HEK293 (cell line): ENCODE measurements around the gene C1QTNF12.

ENCODE experiments used
- CTCF ChIA-PET: fragments of 350-600 bp; formaldehyde crosslinking; extraction: SDS; loops from one replicate; lab custom pipeline; 2021; ENCODE audit warnings: antibody characterized with exemption; lab: Yijun Ruan, JAX
- POLR2A ChIA-PET: fragments of 300-600 bp; formaldehyde crosslinking; extraction: SDS; loops from one replicate; lab custom pipeline; 2020; ENCODE audit warnings: antibody characterized with exemption, inconsistent platforms; lab: Yijun Ruan, JAX
- H3K27ac ChIP-seq: fragments of 200-500 bp; sonication (Bioruptor generic); 2 replicates; pipeline ENCODE4 v1.5.1; 2014; ENCODE audit warnings: low read depth, low read length, control low read depth, inconsistent platforms; ENCODE audit errors: extremely low read depth
- H3K36me3 ChIP-seq, 2 experiments: fragments of 200-500 bp in 1 of 2; sonication (Bioruptor generic) in 1 of 2; 1 replicate in 1 of 2; 2 replicates in 1 of 2; pipeline ENCODE4 v1.5.1; 2014 to 2017; ENCODE audit warnings: inconsistent platforms in 2 of 2, low read length in 2 of 2; ENCODE audit not compliant: control insufficient read depth in 2 of 2, insufficient read depth in 1 of 2
- H3K4me1 ChIP-seq: fragments of 200-500 bp; sonication (Bioruptor generic); 2 replicates; pipeline ENCODE4 v1.5.1; 2014; ENCODE audit warnings: mild to moderate bottlenecking, low read length, inconsistent platforms; ENCODE audit not compliant: control insufficient read depth, insufficient read depth
- H3K4me3 ChIP-seq: 2 replicates; pipeline ENCODE4 v1.5.1; 2011; ENCODE audit warnings: low read depth, mild to moderate bottlenecking, control low read depth, low read length, moderate library complexity
- H3K9me3 ChIP-seq: fragments of 200-500 bp; sonication (Bioruptor generic); 2 replicates; pipeline ENCODE4 v1.5.1; 2014; ENCODE audit warnings: low read depth, low read length, inconsistent platforms; ENCODE audit not compliant: control insufficient read depth, insufficient read depth
- EGR2 ChIP-seq: fragments of 450-650 bp; formaldehyde crosslinking; IDR thresholded peaks from 2 replicates; pipeline ENCODE4 v1.5.1; 2016; ENCODE audit warnings: low read depth, missing biosample characterization, missing genetic modification characterization
- HIC1 ChIP-seq: fragments of 450-650 bp; formaldehyde crosslinking; IDR thresholded peaks from 2 replicates; pipeline ENCODE4 v1.5.1; 2016; ENCODE audit warnings: missing biosample characterization, missing genetic modification characterization
- HOXA7 ChIP-seq: sonication (generic); formaldehyde crosslinking; IDR thresholded peaks from 2 replicates; pipeline ENCODE4 v1.8.1; 2022; ENCODE audit warnings: missing genetic modification reagents, borderline replicate concordance
- HOXD13 ChIP-seq: sonication (generic); formaldehyde crosslinking; IDR thresholded peaks from 2 replicates; pipeline ENCODE4 v1.8.0; 2022; ENCODE audit warnings: missing genetic modification reagents, borderline replicate concordance
- KLF7 ChIP-seq: fragments of 450-650 bp; formaldehyde crosslinking; IDR thresholded peaks from 2 replicates; pipeline ENCODE4 v1.5.1; 2016; ENCODE audit warnings: missing biosample characterization, missing genetic modification characterization, borderline replicate concordance
- PRDM10 ChIP-seq: fragments of 450-650 bp; formaldehyde crosslinking; IDR thresholded peaks from 2 replicates; pipeline ENCODE4 v1.5.1; 2016; ENCODE audit warnings: missing biosample characterization, missing genetic modification characterization
- ZFHX2 ChIP-seq: fragments of 450-650 bp; formaldehyde crosslinking; conservative IDR thresholded peaks from 2 replicates; pipeline ENCODE4 v1.5.1; 2016; ENCODE audit warnings: missing biosample characterization, missing genetic modification characterization
- ZFP69B ChIP-seq: fragments of 450-650 bp; formaldehyde crosslinking; IDR thresholded peaks from 2 replicates; pipeline ENCODE4 v1.5.1; 2016; ENCODE audit warnings: missing biosample characterization, missing genetic modification characterization
- ZNF24 ChIP-seq: fragments of 450-650 bp; formaldehyde crosslinking; IDR thresholded peaks from 2 replicates; pipeline ENCODE4 v1.5.1; 2016; ENCODE audit warnings: missing biosample characterization, missing genetic modification characterization
- ZNF266 ChIP-seq: fragments of 450-650 bp; formaldehyde crosslinking; IDR thresholded peaks from 2 replicates; pipeline ENCODE4 v1.5.1; 2016; ENCODE audit warnings: missing biosample characterization, missing genetic modification characterization, low read depth
- ZNF366 ChIP-seq: fragments of 450-650 bp; formaldehyde crosslinking; conservative IDR thresholded peaks from 2 replicates; pipeline ENCODE4 v1.5.1; 2016; ENCODE audit warnings: missing biosample characterization, missing genetic modification characterization
- ZNF449 ChIP-seq: fragments of 450-650 bp; formaldehyde crosslinking; IDR thresholded peaks from 2 replicates; pipeline ENCODE4 v1.5.1; 2017; ENCODE audit warnings: missing biosample characterization, mild to moderate bottlenecking, missing genetic modification characterization, moderate library complexity
- ZNF488 ChIP-seq: fragments of 450-650 bp; formaldehyde crosslinking; IDR thresholded peaks from 2 replicates; pipeline ENCODE4 v1.5.1; 2016; ENCODE audit warnings: missing biosample characterization, missing genetic modification characterization
- ZNF518A ChIP-seq: fragments of 450-650 bp; formaldehyde crosslinking; conservative IDR thresholded peaks from 2 replicates; pipeline ENCODE4 v1.5.1; 2016; ENCODE audit warnings: low read depth, missing biosample characterization, missing genetic modification characterization
- ZNF558 ChIP-seq: fragments of 450-650 bp; formaldehyde crosslinking; IDR thresholded peaks from 2 replicates; pipeline ENCODE4 v1.5.1; 2016; ENCODE audit warnings: missing biosample characterization, missing genetic modification characterization
- ZNF626 ChIP-seq: fragments of 450-650 bp; sonication (Bioruptor Pico); formaldehyde crosslinking; IDR thresholded peaks from 2 replicates; pipeline ENCODE4 v1.5.1; 2018; ENCODE audit warnings: missing biosample characterization, missing genetic modification characterization, inconsistent platforms
- ZNF707 ChIP-seq: fragments of 450-650 bp; formaldehyde crosslinking; IDR thresholded peaks from 2 replicates; pipeline ENCODE4 v1.5.1; 2016; ENCODE audit warnings: missing biosample characterization, missing genetic modification characterization
- ZNF785 ChIP-seq: fragments of 450-650 bp; formaldehyde crosslinking; IDR thresholded peaks from 2 replicates; pipeline ENCODE4 v1.5.1; 2016; ENCODE audit warnings: missing biosample characterization, missing genetic modification characterization

C1QTNF12 gene

GRCh38 chr1:1274299-1274930, 27.9 kb upstream of the C1QTNF12 start (continued):
- TF ChIP-seq ZNF518A: no peak

GRCh38 chr1:1273512-1274298, 27.2 kb upstream of the C1QTNF12 start, which contains the start of gene UBE2J2:
Gene UBE2J2, minus strand, starts transcription at chr1:1273854. Its CDS starts 5,862 bp downstream, at chr1:1267992.
- H3K36me3 ChIP-seq: peaks cover 4 to 40% of the 10 kb centered on the region in 2 experiments; a peak in 2 of 3 replicates
- 0 out of 2 replicates have a peak, but pooled peaks cover 4% of the 10 kb centered on the region for H3K4me1 ChIP-seq
- H3K27ac ChIP-seq: peak within 1 kb of the TSS; percentile 86
- no peak for TF ChIP-seq KLF7 (tag by site-specific recombination)
- TF ChIP-seq ZNF558 (tag by site-specific recombination): no peak
- TF ChIP-seq ZFP69B: no peak
- no peak; the same call in 1 of the 2 replicates for TF ChIP-seq ZNF626
- no peak for TF ChIP-seq HOXD13 (CRISPR knock-in tag)
- no peak for TF ChIP-seq PRDM10 (tag by site-specific recombination)
- peak; percentile 81 for TF ChIP-seq ZNF449 (tag by site-specific recombination)
- no peak for TF ChIP-seq ZNF266 (tag by site-specific recombination)
- TF ChIP-seq ZNF707 (tag by site-specific recombination): no peak
- peak; percentile 51; the same call in 1 of the 2 replicates for TF ChIP-seq EGR2 (tag by site-specific recombination)
- TF ChIP-seq HIC1 (tag by site-specific recombination): 0 out of 2 replicates have a peak, but pooled peaks have one; percentile 17
- TF ChIP-seq ZNF785: no peak
- TF ChIP-seq ZFHX2 (tag by site-specific recombination): peak; percentile 80
- TF ChIP-seq ZNF24: no peak
- no peak for TF ChIP-seq ZNF488 (tag by site-specific recombination)
- no peak for TF ChIP-seq HOXA7
- TF ChIP-seq ZNF366 (tag by site-specific recombination): no peak

More at GRCh38 chr1:1273512-1274298, 27.2 kb upstream of the C1QTNF12 start, which contains the start of gene UBE2J2:
- H3K4me3 ChIP-seq: peak within 1 kb of the TSS; percentile 89
- no peaks in the 10 kb centered on the region for H3K9me3 ChIP-seq
- ChIA-PET CTCF (interaction anchor here (0.6 to 0.8 kb wide), 2 partner anchors 8 to 9 kb away, joined by 3 read pairs; no protein-coding TSS in a partner anchor), POLR2A (interaction anchor here (0.5 to 1.8 kb wide), 9 partner anchors 9 to 444 kb away, joined by 3 to 12 read pairs (median 3); no protein-coding TSS in a partner anchor)
